Stimulated activated naive CD4-positive, alpha-beta T cell treated with Interleukin-2 at 50 U/mL for 16 hours (primary cell): ENCODE results near the gene TMPRSS7.

Experiments
- DNase-seq: peaks from one replicate; lab custom pipeline; 2025; lab: John Stamatoyannopoulos, UW

The TMPRSS7 gene

DNA sequence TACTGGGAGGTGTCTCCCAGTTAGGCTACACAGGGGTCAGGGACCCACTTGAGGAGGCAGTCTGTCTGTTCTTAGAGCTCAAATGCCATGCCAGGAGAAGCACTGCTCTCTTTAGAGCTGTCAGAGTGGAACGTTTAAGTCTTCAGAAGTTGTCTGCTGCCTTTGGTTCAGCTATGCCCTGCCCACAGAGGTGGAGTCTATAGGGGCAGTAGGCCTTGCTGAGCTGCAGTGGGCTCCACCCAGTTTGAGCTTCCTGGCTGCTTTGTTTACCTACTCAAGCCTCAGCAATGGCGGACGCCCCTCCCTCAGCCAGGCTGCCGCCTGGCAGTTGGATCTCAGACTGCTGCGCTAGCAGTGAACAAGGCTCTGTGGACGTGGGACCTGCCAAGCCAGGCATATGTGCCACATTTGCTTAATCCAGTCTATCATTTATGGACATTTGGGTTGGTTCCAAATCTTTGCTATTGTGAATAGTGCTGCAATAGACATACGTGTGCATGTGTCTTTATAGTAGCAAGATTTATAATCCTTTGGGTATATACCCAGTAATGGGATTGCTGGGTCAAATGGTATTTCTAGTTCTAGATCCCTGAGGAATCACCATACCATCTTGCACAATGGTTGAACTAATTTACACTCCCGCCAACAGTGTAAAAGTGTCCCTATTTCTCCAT, 38.0 kb downstream of the TMPRSS7 start:
- peak; percentile 63 for DNase-seq

DNA sequence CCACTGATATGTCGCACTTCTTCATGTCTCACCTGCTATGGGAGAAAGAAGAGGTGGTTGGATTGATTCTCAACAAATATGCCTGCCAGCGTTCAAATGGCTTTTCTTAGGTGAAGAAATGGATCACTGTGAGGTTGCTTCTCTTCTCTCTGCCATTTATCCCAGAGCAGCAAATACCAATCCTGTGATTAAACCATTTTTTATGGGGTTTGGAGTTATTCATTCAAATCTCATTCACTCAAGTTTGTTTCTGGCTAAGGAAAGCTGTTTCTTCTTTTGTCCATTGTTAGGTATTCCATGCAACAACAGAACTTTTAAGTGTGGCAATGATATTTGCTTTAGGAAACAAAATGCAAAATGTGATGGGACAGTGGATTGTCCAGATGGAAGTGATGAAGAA, 39.5 kb downstream of the TMPRSS7 start:
- no peak for DNase-seq

DNA sequence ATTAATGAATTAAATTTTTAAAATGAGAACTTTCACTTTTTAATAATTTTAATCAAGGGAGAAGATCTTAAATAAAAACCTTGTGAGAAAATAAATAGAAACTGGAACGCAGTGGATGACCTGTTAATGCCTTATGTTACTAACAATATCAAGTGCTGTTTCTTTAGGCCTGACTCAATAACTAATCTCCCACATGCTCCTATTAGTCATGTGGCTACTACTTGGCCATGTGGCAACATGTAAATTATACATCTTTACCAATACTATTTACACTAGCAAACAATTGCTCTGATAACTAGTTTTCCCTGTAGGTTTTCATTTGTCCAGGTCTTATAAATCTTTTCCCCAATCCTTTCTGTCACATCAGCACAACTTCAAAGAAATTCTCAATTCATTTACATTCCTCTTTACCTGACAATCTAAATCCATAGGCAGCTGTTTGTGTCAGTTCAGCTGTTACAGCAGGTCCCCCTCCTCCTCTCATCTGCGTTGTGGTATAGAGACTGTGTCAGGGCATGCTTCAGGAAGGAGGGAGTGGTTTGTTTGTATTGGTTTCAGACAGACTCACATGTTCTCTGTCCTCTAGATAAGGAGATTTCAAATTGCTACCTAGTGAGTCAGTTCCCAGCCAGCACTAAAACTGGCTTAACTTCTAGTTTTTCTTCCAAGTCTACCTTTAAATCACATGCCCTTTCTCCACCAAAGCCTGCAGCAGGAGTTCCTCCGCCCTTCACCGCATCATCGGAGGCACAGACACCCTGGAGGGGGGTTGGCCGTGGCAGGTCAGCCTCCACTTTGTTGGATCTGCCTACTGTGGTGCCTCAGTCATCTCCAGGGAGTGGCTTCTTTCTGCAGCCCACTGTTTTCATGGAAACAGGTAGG, 40.3 kb downstream of the TMPRSS7 start:
- peak; percentile 6 for DNase-seq

DNA sequence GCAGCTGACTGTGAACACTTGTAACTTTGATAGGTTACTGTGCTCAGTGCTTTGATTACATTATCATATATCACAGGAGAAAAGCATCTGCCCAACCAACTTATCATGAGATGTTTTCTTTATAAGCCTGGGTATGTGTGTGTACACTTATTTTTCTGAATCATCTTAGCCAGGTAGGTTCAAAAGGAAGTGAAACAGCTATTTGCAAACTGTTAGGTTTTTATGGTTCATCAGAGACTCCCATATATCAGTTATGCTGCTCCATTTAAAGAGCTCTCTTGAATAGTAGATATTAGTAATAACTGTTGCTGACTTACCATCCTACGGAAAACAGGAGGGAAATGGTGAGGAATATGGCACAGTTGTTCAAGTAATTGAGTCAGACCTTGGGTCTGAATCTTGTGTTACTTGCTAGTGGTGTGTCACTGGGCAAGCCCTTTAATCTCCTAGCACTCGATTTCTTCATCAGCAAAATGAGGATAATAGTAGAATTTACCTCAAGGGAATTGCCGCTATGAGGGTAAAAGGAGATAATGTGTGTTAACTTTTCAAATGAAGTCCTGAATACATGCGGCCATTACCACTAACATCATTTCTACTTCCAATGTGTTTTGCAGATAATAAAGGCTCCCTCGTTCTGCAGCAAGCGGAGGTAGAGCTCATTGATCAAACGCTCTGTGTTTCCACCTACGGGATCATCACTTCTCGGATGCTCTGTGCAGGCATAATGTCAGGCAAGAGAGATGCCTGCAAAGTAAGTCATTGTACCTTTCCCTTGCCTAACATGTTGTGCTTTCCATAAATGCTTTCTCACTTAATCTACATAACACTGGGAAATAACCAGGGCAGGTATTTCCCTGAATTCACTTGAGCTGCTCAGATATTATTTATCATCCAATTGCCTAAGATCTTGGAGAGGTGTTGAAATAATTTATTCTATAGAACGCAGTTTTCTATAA, 43.9 kb downstream of the TMPRSS7 start:
- DNase-seq: no peak

DNA sequence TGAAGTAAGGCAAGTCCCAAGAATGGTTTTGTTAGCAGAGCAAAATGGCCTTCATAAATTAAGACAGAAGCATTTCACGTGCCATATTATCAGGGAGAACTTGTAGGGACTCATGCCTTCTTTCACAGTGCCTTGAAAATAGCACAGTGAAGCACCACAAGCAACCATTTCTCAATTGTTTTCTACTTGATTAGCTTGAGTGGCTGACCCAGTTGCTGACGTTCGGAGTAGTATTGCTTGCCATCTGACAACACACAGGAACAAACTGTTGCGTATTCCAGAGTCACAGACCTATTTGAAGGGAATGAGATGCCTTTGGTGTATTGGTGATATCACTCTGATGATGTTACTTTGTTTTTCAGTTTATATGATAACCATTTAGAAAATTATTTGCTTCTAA, 48.7 kb downstream of the TMPRSS7 start:
- no peak for DNase-seq

DNA sequence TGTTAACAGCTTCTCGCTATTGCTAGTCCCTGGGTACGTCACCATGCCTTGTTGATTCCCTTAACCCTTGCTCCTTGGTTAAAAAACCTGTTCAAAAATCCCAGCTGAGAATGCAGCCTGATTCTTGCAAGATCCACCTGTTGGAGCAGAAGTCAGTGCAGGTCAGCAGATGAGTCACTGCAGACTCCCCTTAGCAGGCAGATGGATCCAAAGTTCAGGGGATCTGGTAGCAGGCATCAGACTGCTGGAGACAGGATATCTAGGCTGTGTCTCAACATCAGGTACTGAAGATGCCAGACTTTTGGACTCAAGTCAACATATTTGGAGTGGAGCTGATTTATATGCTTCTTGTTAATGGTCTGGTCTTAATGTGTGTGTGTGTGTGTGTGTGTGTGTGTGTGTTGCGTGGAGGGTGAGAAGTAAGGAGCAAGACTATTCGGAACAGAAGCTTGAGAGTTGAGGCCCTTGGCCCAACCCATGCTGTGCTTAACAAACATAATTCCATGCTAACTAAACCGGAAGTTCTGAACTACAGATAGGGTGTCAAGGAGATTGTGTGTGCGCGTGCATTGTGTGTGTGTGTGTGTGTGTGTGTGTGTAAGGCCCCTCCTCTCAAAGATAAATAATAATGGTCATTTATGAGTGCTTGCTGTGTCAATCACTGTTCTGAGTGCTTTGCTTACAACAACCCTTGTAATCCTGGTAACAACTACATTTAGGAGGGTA, 50.6 kb downstream of the TMPRSS7 start:
- DNase-seq: no peak

DNA sequence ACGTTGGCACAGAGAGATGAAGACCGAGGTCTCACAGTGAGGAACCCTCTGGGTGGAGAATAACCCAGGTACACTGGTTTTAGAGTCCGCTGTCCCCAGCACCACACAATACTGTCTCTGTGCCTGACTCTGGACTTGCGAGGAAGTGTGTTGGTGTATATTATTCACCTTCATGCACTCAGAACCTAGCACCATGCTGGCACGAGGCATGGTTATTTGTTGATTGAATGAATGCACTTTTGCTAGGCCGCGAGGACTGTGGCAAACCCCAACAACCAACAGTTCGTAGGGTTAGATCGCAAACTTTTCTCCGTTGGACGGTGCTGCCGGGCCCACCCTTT, 51.2 kb downstream of the TMPRSS7 start:
- DNase-seq: no peak

DNA sequence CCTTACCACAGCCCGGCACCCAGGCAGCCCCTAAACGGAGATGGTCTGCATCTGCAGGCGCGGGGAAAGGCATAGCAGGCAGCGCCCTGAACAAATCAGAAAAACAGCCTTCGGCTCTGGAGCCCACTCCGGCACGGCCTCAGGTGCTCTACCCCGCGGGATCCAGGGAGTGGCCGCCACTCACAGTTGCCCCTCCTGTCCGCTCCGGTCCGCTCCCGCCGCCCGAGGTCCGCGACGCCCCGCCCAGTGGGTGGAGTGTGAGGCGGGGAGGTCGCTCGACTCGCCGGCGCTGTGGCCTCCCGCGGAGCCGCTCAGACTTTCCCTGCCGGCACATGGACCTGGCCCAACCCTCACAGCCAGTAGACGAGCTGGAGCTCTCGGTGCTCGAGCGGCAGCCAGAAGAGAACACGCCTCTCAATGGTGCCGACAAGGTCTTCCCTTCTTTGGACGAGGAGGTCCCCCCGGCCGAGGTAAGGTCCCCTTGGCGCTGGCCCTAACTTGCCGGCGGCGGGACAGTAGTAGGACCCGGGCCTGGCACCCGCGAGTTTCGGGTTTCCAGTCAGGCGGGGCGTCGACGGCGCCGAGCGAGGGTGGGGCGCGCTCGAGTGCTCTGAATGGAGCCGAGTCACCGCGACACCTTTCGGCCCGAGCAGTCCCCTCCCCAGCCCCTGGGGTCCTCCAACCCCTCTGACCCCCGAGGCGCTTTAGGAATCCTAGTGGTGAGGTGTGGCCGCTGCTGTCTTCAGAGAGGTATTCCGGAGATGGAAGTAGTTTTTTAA, 51.7 kb downstream of the TMPRSS7 start, which contains the start of gene C3orf52:
Gene C3orf52 (plus strand): TSS at position 314 of the 779 bp plus-strand sequence. CDS start 19 bp downstream, at position 333.
- DNase-seq: peak; percentile 66

DNA sequence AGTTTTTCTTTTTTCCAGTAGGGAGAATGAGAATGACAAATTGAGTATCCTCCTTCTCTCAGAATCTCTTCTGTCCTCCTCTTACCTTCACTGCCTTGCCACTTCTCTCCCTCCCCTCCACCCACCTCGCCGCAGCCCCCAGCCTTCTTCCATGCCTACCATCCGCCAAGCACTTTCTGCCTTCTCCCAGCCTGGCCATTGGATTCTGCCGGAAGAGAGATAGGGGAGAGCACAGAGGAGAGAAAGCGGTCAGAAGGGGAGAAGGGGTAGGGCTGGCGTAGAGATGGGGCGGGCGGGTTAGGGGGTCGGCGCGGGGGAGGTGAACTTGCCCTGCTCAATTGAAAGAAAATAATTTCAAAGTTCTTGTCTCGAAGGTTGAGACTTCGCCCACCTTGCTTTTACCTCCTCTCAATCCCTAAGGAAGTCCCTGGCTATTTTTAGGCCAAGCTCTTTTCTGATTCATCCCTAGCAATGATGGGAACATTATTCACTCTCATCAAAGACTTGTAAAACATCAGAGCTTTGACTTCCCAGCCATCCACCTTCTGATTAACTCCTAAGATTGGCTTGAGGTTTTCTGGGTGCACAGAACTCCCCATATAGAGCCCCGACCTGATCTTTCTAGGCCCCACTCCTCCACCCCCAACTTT, 52.5 kb downstream of the TMPRSS7 start:
- DNase-seq: no peak

DNA sequence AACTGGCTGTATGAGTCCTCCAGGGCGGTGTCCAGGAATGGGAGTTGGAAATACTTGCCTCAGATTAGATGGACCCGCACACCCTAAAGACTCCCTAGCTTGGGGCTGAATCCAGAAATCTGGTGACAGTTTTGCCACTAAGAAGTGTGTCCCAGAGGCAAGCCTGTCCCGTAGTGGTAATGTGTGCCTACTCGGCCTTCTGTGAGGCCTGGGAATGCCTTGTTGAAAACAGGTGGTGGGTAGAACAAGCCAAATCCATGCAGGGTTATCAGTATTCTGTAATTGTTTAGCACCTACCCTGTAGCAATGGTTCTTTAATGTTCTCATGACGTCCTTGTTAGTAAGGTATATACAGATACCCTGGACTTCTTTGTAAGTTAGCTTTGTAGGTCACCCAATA, 53.2 kb downstream of the TMPRSS7 start:
- no peak for DNase-seq

DNA sequence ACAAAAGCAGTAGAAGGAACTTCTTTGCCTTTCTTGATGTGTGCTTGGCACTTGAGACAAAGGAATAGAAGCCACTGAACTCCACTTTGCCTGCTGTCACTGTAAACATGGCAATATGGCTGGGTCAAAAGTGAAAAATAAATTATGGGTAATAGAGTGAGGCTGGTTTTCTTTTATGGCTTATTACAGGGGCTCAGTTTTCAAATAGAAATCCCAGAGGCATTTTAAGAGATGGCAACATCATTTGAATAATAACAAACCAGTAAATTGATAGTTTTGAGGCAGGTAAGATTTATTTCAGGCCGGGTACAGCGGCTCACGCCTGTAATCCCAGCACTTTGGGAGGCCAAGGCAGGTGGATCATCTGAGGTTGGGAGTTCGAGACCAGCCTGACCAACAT, 54.4 kb downstream of the TMPRSS7 start:
- no peak for DNase-seq

DNA sequence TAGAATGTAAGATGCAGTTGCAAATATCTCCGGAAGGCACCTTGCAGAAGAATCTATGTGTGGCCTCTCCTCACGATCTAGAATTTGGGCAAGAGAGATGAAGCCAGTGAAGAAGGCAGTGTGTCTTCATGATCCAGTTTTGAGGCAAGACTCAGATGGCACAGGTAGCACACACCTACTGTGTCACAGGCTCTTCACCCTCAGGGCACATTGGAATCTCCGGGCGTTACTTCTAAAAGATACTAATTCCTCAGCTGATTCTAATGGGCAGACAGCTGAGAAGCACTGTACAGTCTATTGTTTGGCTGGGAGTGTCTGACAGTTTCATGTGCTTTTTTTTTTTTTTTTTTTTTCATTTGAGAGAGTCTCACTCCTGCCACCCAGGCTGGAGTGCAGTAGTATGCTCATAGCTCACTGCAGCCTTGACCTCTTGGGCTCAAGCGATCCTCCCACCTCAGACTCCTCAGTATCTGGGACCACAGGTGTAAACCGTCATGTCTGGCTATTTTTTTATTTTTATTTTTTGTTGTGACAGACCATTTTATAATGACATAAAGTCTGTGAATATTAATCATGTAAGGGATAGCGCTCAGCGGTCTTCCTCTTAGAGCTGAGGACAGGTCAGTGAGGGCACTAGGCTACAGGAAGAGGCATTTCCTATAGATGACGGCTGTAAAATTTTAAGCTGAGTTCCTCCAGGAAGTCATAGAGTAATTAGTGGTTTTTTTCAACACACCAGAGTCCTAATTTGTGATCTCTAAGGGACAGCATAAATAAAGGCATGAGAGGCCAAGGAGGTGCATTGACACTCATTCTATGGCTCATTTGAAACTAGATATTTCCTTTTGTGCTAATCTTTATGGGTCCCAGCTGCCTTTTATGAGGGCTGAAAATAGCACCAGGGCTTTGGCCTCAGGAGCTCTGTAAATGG, 55.7 kb downstream of the TMPRSS7 start:
- no peak for DNase-seq

DNA sequence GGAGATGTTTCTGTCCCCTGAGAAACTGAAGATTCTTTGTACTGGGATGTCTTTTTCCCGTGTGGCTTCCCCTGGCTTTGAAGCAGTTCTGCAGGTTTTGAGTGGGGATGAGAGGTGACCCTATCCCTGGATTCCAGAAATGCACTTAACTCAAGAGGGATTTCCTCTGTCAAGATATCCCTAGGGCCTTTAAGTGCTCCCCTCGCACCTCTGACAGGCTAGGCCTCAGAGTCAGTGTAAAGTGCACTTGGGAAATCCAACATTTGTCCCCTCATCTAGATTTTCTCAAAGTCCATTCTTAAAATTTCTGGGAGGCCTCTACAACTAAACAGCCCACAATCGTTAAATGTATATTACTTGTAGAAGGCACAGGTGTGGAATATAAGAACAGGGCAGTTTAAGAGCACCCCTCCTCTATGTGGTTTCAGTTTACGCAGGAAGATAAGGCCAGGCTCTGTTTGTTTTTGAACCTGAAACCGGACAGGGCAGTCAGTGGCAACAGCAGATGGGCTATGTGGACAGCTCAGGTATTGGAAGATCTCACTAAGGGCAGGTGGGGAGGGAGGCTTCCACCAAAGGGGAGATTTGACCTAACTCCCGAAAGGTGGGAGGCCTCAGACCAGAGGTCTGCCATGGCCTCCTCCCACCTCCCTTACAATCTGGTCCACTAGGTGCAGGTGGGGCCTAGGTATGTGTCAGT, 56.5 kb downstream of the TMPRSS7 start:
- no peak for DNase-seq

DNA sequence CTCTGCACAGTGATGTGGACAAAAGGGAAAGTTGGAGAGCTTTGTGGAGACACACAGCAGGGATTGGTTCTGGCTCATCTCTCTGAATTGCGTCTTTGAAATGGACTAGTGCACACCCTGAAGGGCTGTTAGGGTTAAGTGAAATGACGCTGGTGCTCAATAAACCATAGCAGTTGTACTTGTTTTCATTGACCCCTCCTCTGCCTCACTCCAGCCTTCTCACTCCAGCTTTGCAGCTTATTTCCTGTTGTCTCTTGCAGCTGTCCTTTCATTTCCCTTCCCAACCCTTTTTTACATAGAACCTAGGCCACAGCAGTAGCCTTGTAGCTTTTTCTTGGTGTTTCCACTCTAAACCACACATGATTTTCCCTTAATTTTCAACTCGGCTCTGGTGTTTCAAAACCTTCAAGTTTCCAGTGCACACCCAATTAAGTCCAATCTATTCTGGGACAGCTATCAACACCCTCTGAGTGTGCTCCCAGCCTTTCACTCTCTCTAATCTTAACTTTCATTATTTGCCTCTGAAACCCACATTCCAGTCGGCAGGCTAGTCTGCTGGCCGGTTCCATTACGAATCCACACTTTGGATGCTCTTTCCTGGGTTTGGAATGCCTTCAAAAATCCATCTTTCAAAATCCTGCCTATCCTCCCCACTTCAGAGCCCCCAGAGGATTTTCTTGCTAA, 58.1 kb downstream of the TMPRSS7 start:
- DNase-seq: no peak

DNA sequence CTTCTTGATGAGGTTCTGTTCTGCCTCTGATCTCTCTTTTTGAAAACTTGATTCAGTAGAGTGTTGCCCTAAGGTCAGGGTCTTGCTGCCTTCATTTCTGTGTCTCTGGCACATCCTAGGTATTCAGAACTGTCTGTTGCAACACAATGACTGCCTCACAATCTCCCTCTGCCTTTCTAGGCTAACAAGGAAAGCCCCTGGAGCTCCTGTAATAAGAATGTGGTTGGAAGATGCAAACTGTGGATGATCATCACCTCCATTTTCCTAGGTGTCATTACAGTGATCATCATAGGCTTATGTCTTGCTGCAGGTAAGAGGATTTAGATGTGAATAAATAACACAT, 58.6 kb downstream of the TMPRSS7 start:
- no peak for DNase-seq

DNA sequence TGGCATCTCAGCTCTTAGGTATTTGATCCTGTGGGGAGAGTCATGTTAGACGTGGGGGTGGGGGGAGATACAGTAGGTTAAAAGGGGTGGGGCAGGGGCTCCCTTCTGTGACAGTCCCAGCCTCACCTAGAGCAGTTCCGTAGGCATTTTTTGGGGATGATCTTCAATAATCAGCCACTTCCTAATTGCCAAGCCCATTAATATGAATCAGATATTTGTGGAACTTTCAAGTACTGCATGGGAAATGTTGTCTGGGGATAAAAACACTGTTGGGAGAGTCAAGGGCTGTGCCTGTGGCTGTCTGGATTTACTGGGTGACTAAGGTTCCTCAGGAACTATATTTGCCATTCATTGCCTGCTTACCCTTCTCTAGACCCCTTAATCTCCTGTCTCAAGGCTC, 61.2 kb downstream of the TMPRSS7 start:
- DNase-seq: no peak

DNA sequence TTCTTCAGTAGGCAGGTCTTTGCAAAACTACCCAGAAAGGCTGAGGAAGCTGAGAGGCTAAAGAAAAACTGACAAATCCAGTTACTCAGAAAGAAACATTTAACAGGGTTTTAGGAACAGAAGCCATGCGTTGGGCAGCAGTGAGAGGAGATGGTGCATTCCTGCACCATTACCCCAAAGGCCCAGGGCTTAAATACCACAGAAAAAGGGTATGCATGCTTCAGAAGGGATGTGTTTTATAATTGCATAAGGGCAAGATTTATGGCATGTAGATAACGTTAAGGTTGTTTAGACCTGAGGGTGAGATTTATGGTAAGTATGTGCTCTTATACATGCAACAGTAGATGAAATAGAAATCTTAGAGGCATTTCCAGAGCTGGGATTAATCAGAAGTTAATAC, 61.6 kb downstream of the TMPRSS7 start:
- DNase-seq: no peak

DNA sequence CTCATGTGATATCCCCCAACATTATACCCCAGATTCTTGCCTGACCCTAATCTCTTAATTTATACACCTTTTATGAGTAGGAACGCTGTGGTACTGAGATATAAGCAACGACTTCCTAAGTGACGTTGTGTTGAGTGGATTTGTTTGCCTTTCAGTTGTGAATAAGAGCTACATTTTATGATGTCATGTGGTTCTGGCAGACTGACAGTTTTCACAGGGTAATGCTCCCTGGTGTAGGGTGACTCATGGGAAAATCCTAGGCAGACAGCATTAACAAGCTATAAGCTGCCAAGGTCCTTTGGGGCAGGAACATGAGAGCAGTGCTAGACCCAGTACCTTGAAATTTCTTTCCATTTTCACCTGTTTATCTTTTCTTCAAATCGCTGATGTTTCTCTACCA, 62.8 kb downstream of the TMPRSS7 start:
- no peak for DNase-seq
